WTC11 (cell line): Measurements from ENCODE around the gene DTD1.

Experiments used
- JUN ChIP-seq: sonication (generic); formaldehyde crosslinking; IDR thresholded peaks from 2 replicates; pipeline ENCODE4 v1.8.0; 2023; ENCODE audit warnings: mild to moderate bottlenecking, missing genetic modification reagents
- SP1 ChIP-seq: sonication (generic); formaldehyde crosslinking; conservative IDR thresholded peaks from 2 replicates; pipeline ENCODE4 v1.8.1; 2022; ENCODE audit warnings: missing genetic modification reagents
- TF ChIP-seq, protein P1 (sequence below): sonication (generic); formaldehyde crosslinking; IDR thresholded peaks from 2 replicates; pipeline ENCODE4 v1.8.1; 2023; ENCODE audit warnings: mild to moderate bottlenecking, missing genetic modification reagents, moderate library complexity
- TF ChIP-seq, protein P2 (sequence below): fragments of 250-450 bp; sonication (Bioruptor Pico); IDR thresholded peaks from 2 replicates; pipeline ENCODE4 v1.9.0; 2021; ENCODE audit warnings: mild to moderate bottlenecking
- TF ChIP-seq, protein P3 (sequence below): fragments of 200-600 bp; IDR thresholded peaks from 2 replicates; pipeline ENCODE4 v1.8.0; 2022; ENCODE audit warnings: antibody characterized with exemption
- TF ChIP-seq, protein P4 (sequence below): sonication (generic); formaldehyde crosslinking; IDR thresholded peaks from 2 replicates; pipeline ENCODE4 v1.8.0; 2023; ENCODE audit warnings: missing genetic modification reagents, mild to moderate bottlenecking, borderline replicate concordance

- TF ChIP-seq, protein P1, sequence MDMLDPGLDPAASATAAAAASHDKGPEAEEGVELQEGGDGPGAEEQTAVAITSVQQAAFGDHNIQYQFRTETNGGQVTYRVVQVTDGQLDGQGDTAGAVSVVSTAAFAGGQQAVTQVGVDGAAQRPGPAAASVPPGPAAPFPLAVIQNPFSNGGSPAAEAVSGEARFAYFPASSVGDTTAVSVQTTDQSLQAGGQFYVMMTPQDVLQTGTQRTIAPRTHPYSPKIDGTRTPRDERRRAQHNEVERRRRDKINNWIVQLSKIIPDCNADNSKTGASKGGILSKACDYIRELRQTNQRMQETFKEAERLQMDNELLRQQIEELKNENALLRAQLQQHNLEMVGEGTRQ = no peak
- TF ChIP-seq, protein P2, sequence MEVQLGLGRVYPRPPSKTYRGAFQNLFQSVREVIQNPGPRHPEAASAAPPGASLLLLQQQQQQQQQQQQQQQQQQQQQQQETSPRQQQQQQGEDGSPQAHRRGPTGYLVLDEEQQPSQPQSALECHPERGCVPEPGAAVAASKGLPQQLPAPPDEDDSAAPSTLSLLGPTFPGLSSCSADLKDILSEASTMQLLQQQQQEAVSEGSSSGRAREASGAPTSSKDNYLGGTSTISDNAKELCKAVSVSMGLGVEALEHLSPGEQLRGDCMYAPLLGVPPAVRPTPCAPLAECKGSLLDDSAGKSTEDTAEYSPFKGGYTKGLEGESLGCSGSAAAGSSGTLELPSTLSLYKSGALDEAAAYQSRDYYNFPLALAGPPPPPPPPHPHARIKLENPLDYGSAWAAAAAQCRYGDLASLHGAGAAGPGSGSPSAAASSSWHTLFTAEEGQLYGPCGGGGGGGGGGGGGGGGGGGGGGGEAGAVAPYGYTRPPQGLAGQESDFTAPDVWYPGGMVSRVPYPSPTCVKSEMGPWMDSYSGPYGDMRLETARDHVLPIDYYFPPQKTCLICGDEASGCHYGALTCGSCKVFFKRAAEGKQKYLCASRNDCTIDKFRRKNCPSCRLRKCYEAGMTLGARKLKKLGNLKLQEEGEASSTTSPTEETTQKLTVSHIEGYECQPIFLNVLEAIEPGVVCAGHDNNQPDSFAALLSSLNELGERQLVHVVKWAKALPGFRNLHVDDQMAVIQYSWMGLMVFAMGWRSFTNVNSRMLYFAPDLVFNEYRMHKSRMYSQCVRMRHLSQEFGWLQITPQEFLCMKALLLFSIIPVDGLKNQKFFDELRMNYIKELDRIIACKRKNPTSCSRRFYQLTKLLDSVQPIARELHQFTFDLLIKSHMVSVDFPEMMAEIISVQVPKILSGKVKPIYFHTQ (CRISPR knock-in tag) = no peak
- TF ChIP-seq JUN (CRISPR knock-in tag) (no peak), SP1 (CRISPR knock-in tag) (no peak)
- TF ChIP-seq, protein P3, sequence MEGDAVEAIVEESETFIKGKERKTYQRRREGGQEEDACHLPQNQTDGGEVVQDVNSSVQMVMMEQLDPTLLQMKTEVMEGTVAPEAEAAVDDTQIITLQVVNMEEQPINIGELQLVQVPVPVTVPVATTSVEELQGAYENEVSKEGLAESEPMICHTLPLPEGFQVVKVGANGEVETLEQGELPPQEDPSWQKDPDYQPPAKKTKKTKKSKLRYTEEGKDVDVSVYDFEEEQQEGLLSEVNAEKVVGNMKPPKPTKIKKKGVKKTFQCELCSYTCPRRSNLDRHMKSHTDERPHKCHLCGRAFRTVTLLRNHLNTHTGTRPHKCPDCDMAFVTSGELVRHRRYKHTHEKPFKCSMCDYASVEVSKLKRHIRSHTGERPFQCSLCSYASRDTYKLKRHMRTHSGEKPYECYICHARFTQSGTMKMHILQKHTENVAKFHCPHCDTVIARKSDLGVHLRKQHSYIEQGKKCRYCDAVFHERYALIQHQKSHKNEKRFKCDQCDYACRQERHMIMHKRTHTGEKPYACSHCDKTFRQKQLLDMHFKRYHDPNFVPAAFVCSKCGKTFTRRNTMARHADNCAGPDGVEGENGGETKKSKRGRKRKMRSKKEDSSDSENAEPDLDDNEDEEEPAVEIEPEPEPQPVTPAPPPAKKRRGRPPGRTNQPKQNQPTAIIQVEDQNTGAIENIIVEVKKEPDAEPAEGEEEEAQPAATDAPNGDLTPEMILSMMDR = no peak
- TF ChIP-seq, protein P4, sequence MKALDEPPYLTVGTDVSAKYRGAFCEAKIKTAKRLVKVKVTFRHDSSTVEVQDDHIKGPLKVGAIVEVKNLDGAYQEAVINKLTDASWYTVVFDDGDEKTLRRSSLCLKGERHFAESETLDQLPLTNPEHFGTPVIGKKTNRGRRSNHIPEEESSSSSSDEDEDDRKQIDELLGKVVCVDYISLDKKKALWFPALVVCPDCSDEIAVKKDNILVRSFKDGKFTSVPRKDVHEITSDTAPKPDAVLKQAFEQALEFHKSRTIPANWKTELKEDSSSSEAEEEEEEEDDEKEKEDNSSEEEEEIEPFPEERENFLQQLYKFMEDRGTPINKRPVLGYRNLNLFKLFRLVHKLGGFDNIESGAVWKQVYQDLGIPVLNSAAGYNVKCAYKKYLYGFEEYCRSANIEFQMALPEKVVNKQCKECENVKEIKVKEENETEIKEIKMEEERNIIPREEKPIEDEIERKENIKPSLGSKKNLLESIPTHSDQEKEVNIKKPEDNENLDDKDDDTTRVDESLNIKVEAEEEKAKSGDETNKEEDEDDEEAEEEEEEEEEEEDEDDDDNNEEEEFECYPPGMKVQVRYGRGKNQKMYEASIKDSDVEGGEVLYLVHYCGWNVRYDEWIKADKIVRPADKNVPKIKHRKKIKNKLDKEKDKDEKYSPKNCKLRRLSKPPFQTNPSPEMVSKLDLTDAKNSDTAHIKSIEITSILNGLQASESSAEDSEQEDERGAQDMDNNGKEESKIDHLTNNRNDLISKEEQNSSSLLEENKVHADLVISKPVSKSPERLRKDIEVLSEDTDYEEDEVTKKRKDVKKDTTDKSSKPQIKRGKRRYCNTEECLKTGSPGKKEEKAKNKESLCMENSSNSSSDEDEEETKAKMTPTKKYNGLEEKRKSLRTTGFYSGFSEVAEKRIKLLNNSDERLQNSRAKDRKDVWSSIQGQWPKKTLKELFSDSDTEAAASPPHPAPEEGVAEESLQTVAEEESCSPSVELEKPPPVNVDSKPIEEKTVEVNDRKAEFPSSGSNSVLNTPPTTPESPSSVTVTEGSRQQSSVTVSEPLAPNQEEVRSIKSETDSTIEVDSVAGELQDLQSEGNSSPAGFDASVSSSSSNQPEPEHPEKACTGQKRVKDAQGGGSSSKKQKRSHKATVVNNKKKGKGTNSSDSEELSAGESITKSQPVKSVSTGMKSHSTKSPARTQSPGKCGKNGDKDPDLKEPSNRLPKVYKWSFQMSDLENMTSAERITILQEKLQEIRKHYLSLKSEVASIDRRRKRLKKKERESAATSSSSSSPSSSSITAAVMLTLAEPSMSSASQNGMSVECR = no peak
Observed at GRCh38 chr20:18571578-18571977, 16.3 kb upstream of the DTD1 start.
